Jurkat, Clone E6-1 (cell line): Measurements from ENCODE around the gene FARS2.

Experiments
- DNase-seq: peaks from one replicate; pipeline ENCODE4 v3.0.0-alpha.2; 2011; ENCODE audit warnings: low read depth, low spot score
- H3K4me3 ChIP-seq: 2 replicates; pipeline ENCODE4 v1.5.1; 2011; ENCODE audit warnings: mild to moderate bottlenecking, low read length, control low read depth, moderate library complexity

FARS2 gene

DNA sequence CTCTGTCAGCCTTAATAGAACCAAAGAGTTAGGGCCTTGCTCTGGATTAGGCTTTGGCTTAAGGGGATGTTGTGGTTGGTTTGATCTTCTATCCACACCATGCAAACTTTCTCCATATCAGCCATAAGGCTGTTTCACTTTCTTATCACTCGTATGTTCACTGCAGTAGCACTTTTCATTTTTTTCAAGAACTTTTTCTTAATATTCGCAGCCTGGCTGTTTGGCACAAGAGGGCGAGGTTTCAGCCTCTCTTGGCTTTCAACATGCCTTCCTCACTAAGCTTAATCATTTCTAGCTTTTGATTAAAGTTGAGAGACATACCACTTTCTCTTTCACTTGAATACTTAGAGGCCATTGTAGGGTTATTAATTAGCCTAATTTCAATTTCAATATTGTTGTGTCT, 552.3 kb downstream of the FARS2 start:
- peak; percentile 82 for DNase-seq
- no peak overlapping the region for H3K4me3 ChIP-seq

DNA sequence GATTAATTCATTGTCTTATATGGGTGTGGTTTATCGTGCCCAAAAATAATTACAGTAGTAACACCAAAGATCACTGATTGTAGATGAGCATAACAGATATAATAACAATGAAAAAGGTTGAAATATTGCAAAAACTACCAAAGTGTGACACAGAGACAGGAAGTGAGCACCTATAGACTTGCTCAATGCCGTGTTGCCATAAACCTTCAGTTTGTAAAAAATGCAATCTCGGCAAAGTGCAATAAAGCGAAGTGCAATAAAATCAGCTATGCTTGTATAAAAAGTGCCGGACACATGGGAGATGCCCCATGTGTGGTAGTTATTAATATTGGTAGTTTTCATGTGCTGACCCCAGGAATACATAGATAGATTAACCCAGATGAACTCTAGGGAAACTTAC, 552.8 kb downstream of the FARS2 start:
- no peak for DNase-seq

DNA sequence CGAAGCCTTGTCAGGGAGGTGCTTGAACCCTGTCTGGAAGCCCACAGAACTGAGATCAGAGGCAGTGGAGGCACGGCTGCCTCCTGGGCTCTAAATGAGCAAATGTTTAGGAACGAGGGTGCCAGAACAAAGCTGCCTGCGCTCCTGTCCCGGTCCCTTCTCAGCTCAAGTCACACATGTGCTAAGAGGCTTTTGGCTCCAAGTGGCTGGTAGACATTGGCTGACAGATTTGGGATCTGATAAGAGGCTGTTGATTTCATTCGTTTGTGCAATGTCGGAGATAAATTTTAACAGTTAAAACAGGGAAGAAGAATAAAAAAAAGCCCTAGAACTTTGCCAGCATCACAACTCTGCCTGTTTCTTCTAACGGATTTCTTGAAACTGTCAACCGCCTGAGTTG, 553.6 kb downstream of the FARS2 start:
- no peak for DNase-seq
- no peak overlapping the region for H3K4me3 ChIP-seq

More for the DNA sequence above, 552.8 kb downstream of the FARS2 start:
- H3K4me3 ChIP-seq = no peak overlapping the region

DNA sequence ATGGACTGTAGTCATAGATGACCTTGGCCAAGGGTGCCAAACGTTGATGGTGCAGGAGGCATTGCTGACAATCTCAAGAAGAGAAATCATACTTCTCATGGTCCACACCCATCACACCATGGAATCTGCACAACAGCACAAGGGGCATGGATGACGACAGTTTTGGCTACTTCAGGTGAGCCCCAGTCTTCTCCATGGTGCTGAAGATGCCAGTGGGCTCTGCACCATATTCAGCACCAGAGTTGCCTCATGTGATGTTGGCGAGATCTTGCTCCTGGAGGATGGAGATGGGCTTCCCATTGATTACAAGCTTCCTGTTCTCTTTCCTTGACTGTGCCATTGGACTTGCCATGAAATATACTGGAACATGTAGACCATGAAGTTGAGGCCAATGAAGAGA, 556.6 kb downstream of the FARS2 start:
- no peak for DNase-seq
- H3K4me3 ChIP-seq = no peak overlapping the region

DNA sequence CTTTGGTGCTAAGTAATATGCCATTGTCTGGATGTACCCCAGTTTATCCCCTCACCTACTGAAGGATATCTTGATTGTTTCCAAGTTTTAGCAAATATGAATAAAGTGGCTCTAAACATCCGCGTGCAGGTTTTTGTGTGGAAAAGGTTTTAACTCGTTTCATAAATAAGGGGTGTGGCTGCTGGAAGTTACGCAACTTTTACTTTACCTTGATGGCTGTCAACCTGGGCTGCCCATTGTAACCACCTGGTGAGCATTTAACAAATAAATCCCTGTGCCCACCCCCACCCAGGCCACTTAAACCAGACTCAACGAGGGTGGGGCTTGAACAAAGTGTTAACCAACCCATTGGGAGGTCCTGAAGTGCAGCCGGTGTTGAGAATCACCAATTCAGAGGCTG, 557.6 kb downstream of the FARS2 start:
- no peak for DNase-seq
- H3K4me3 ChIP-seq = no peak overlapping the region
